GM18907 (cell line): ENCODE results near the gene C2CD3.
"Not testable (repeated sequence)": the region's sequence is repeated elsewhere in the genome, so short reads cannot be mapped to it uniquely, and the experiment has no call there.

ENCODE experiments used
- ATAC-seq: cut with Tn5 transposase; IDR thresholded peaks from one replicate; pipeline ENCODE4 v1.9.1; 2021; ENCODE audit warnings: mild to moderate bottlenecking, moderate library complexity; ENCODE audit not compliant: unreplicated experiment

The C2CD3 gene

GRCh38 chr11:74069146-74070046, 101.4 kb downstream of the C2CD3 start:
- ATAC-seq, result no peak

- ATAC-seq, result not testable (repeated sequence)
Measured at GRCh38 chr11:74066663-74067062, 104.1 kb downstream of the C2CD3 start.

GRCh38 chr11:74065534-74065933, 105.3 kb downstream of the C2CD3 start:
- ATAC-seq, result not testable (repeated sequence)

- not testable (repeated sequence) for ATAC-seq
Measured at GRCh38 chr11:74063628-74064027, 107.2 kb downstream of the C2CD3 start.

- ATAC-seq, result not testable (repeated sequence)
Measured at GRCh38 chr11:74061599-74061998, 109.2 kb downstream of the C2CD3 start.

GRCh38 chr11:74057249-74058151, 113.3 kb downstream of the C2CD3 start:
- ATAC-seq, result no peak

- ATAC-seq, result no peak
Measured at GRCh38 chr11:74055938-74056337, 114.9 kb downstream of the C2CD3 start.

- no peak for ATAC-seq
Measured at GRCh38 chr11:74050465-74050864, 120.3 kb downstream of the C2CD3 start.

GRCh38 chr11:74048993-74049392, 121.8 kb downstream of the C2CD3 start:
- no peak for ATAC-seq

- ATAC-seq, result no peak
Measured at GRCh38 chr11:74044538-74044937, 126.3 kb downstream of the C2CD3 start.

- ATAC-seq, result no peak
Measured at GRCh38 chr11:74043450-74043849, 127.4 kb downstream of the C2CD3 start.

GRCh38 chr11:74037309-74037708, 133.5 kb downstream of the C2CD3 start:
- no peak for ATAC-seq

GRCh38 chr11:74035264-74035663, 135.5 kb downstream of the C2CD3 start:
- ATAC-seq, result no peak

- no peak for ATAC-seq
Measured at GRCh38 chr11:74033046-74033445, 137.8 kb downstream of the C2CD3 start.

GRCh38 chr11:74030723-74031676, 139.8 kb downstream of the C2CD3 start:
- ATAC-seq, result no peak

- ATAC-seq, result no peak
Measured at GRCh38 chr11:74025467-74026166, 145.2 kb downstream of the C2CD3 start.

GRCh38 chr11:74024261-74025029, 146.4 kb downstream of the C2CD3 start:
- ATAC-seq, result no peak

GRCh38 chr11:74023276-74023675, 147.5 kb downstream of the C2CD3 start:
- ATAC-seq, result no peak

- no peak for ATAC-seq
Measured at GRCh38 chr11:74022546-74022945, 148.3 kb downstream of the C2CD3 start.
